ENCODE measurements around the gene NHLH2.

NHLH2 gene

DNA sequence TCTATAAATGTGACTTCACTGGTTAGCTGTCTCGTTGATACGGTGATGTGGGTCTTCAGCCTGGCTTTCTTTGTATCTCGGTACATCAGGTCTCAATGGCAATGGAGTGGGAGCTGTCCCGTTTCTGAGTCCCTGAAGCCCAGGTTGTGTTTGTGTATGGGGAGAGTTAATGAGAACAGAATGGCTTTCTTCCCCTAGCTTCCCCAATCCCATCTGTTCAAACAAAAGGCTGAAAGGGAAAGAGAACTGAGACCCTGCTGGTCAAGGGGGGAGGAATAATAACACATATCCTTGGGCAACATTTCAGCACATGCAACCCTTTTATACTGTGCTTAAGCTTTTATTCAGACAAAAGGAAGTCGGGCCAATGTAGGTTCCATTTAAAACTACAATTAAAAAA, 44.0 kb downstream of the NHLH2 start:
- DNase-seq, result no peak

DNA sequence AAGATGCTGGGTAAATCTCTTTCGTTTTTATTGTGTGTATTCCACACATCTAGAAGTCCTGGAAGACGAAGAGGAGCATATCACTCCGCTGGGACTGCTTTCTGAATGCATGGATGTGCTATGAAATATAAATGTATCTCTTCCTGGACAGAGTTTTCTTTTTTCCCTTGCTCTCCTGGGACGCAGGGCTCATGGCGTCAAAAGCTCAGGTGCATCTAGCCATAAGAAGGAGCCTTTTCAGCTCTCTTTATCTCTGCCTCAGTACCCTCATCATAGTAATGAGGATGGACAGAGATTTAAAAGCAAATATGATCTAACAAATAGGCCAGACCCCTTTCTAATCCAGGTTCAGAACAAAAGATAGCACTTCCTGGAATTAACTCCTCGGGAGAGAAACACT, 44.9 kb downstream of the NHLH2 start:
- no peak for DNase-seq

DNA sequence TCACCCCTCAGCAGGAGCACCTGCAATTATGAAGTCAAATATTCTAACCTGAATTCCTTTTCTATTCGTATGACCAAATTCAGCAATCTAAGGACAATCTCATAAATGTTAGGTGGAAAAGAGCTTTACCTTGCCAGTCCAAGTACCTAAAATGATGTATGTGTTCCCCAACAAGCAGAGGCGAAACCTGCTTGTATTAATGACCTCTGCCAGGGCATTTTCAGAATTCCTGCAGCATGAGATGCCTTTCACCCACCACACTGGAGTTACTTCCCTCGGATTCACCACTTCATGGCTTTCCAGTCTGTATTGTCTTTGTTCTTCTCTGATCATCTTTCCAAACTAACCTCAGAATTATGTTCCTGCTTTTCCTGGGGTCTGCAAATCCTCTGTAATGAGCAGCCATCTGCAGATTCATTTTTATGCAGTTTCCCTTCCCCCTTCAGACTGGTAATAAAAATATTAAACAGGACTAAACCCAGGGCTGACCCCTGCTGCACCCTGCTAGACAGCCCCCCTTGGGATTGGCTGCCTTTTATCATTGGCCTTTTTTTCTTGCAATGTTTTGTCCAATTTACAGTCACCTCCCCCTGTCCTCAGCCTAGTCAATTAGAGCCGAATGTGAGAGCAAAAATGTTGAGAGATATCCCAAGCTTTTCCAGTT, 45.8 kb downstream of the NHLH2 start:
- no peak for DNase-seq

DNA sequence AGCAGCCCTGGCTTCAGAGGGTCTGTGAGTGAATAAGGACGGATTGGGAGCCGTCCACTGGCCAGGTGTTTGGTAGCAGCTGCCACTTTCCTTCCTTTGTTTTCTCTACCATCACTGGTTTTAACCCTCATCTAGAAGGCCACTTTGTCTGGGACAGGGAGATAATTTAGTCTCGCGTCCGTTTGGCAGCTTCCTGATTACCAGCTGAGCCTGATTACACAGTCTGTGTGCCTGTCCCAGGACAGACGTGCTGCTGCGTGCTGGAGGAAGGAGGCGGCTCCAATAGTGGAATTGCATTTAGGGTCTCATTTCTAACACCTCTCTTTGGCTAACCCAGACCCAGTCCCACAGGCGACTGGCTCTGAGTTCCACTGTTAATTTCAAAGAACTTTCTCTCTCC, 47.8 kb downstream of the NHLH2 start:
- DNase-seq, result no peak

DNA sequence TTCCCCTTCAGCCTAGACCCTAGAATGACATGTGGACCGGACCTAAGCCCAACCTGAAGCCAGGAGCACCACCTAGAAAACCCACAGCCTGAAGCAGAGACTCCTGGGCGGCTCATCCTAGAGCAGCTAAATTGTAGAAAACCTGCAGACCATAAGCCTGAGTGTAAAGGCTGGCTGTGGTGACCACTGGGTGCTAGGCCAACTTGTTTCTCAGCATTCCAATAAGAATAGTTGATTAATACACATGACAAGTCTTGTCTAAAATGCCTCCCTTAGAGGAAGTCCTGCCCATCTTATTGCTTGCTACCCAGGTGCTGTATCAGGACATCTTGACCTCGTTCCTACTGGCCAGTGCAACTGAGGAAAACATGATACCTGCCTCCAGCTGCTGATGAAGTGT, 49.1 kb downstream of the NHLH2 start:
- no peak for DNase-seq

DNA sequence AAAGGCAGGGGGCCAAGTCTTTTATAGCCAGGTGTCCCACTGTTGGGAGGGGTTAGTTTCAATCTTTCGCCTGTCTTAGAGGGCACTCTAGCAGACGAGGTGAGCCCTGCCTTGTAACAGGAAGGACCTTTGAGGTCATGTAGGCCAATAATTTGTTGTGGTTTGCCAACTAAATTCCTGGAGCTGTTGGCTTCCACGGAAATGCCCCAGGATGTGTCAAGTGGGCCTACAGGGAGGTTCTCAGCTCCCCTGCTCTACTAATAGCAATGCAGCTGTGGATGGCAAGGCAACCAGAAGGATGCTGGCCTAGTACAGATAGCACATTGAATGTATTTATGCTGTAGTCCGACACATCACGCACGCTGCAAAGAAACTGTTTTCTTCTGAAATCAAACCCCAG, 50.1 kb downstream of the NHLH2 start:
- no peak for DNase-seq

DNA sequence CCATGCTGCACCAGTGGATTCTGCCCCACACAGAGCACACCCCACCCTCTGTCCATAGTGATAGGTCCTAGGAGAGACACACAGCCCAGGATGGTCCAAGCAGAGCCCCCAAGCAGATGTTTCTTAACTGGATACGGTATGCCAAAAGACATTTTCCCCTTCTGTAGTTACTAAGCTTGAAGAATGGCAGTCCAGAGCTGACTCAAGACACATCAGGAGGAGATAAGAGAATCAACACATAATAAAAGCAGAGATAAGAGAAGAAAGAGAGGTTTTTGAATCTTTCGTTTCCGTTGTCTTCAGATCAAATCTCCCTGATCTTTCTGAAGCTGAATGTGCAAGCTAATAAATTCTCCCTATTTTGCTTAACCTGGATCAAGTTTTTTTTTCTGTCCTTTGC, 50.6 kb downstream of the NHLH2 start:
- no peak for DNase-seq

All from amniotic stem cell (primary cell).